Activated naive CD8-positive, alpha-beta T cell treated with anti-CD3 and anti-CD28 coated beads, Interleukin-2, amount 10 ng/mL, durations not matched to agents 7 days and 5 days (primary cell): Measurements from ENCODE around the gene SYCP2L. TPM values are rescaled to one million over a fixed set of nuclear protein-coding genes. Genes with fewer than 3 reads are reported as not detected.

ENCODE experiments used
- ATAC-seq: fragments of 150-1000 bp; cut with Tn5 transposase; one replicate; pipeline ENCODE4 v1.10.0; 2021; ENCODE audit warnings: low read depth, moderate library complexity
- POLR2A ChIA-PET: fragments of 350-600 bp; sonication (Branson Sonifier 250); formaldehyde crosslinking; loops from one replicate; lab custom pipeline; 2021; ENCODE audit warnings: antibody characterized with exemption; lab: Charles Lee
- DNase-seq: peaks from one replicate; pipeline ENCODE4 v3.0.0; 2021
- H3K27ac Mint-ChIP-seq: one replicate; pipeline ENCODE4 v1.8.0; 2022; ENCODE audit warnings: mild to moderate bottlenecking, mixed read lengths
- H3K27me3 Mint-ChIP-seq: one replicate; pipeline ENCODE4 v1.8.0; 2022; ENCODE audit warnings: mild to moderate bottlenecking, moderate library complexity, mixed read lengths
- H3K36me3 Mint-ChIP-seq: one replicate; pipeline ENCODE4 v1.8.0; 2021; ENCODE audit warnings: mild to moderate bottlenecking, mixed read lengths
- H3K4me1 Mint-ChIP-seq: one replicate; pipeline ENCODE4 v1.8.0; 2021; ENCODE audit warnings: mixed read lengths
- H3K4me3 Mint-ChIP-seq: one replicate; pipeline ENCODE4 v1.8.0; 2022; ENCODE audit warnings: mild to moderate bottlenecking, moderate library complexity, mixed read lengths
- H3K9me3 Mint-ChIP-seq: one replicate; pipeline ENCODE4 v1.8.0; 2021; ENCODE audit warnings: mixed read lengths
- total RNA-seq, 2 experiments: library from RNA; stranded (reverse); gene quantifications; one replicate each; pipeline ENCODE4 v1.2.3, GENCODE V29; 2021

Gene SYCP2L
- total RNA-seq, 2 experiments from 2014 or later: 0.31 TPM; not detected in 1

- no peaks in the 10 kb centered on the region for H3K4me1 Mint-ChIP-seq
- no peak overlapping the region for H3K27ac Mint-ChIP-seq
- ATAC-seq (no peak), DNase-seq (no peak)
- POLR2A ChIA-PET: no interaction called here
- peaks cover 6% of the 10 kb centered on the region for H3K27me3 Mint-ChIP-seq
- no peak overlapping the region for H3K4me3 Mint-ChIP-seq
- no peaks in the 10 kb centered on the region for H3K36me3 Mint-ChIP-seq
- no peaks in the 10 kb centered on the region for H3K9me3 Mint-ChIP-seq
Measured at GRCh38 chr6:11008821-11009220, 122.0 kb downstream of the SYCP2L start.

GRCh38 chr6:11009353-11009752, 122.5 kb downstream of the SYCP2L start:
- DNase-seq (no peak), ATAC-seq (no peak)
- Mint-ChIP-seq H3K9me3 (no peaks in the 10 kb centered on the region), H3K27me3 (peaks cover 6% of the 10 kb centered on the region), H3K36me3 (no peaks in the 10 kb centered on the region), H3K4me3 (no peak overlapping the region), H3K27ac (no peak overlapping the region), H3K4me1 (no peaks in the 10 kb centered on the region)
- POLR2A ChIA-PET: no interaction called here

GRCh38 chr6:11011787-11012234, 125.0 kb downstream of the SYCP2L start:
- Mint-ChIP-seq H3K9me3 (no peaks in the 10 kb centered on the region), H3K27me3 (peaks cover 12% of the 10 kb centered on the region), H3K4me3 (no peak overlapping the region), H3K4me1 (no peaks in the 10 kb centered on the region), H3K27ac (no peak overlapping the region), H3K36me3 (no peaks in the 10 kb centered on the region)
- DNase-seq: no peak
- POLR2A ChIA-PET: no interaction called here
- ATAC-seq: no peak

GRCh38 chr6:11012295-11012754, 125.5 kb downstream of the SYCP2L start:
- Mint-ChIP-seq H3K36me3 (no peaks in the 10 kb centered on the region), H3K27ac (no peak overlapping the region), H3K4me1 (no peaks in the 10 kb centered on the region), H3K4me3 (no peak overlapping the region), H3K27me3 (peaks cover 12% of the 10 kb centered on the region), H3K9me3 (no peaks in the 10 kb centered on the region)
- POLR2A ChIA-PET: no interaction called here
- no peak for DNase-seq
- no peak for ATAC-seq

GRCh38 chr6:11012976-11013720, 126.3 kb downstream of the SYCP2L start:
- H3K27me3 Mint-ChIP-seq: peaks cover 12% of the 10 kb centered on the region
- DNase-seq (no peak), ATAC-seq (no peak)
- H3K9me3 Mint-ChIP-seq: no peaks in the 10 kb centered on the region
- no peak overlapping the region for H3K27ac Mint-ChIP-seq
- H3K4me1 Mint-ChIP-seq: no peaks in the 10 kb centered on the region
- H3K4me3 Mint-ChIP-seq: no peak overlapping the region
- H3K36me3 Mint-ChIP-seq: no peaks in the 10 kb centered on the region
- POLR2A ChIA-PET: no interaction called here

GRCh38 chr6:11013721-11014070, 126.8 kb downstream of the SYCP2L start:
- ATAC-seq (no peak), DNase-seq (no peak)
- Mint-ChIP-seq H3K9me3 (no peaks in the 10 kb centered on the region), H3K4me3 (no peak overlapping the region), H3K4me1 (no peaks in the 10 kb centered on the region), H3K27ac (no peak overlapping the region), H3K36me3 (no peaks in the 10 kb centered on the region), H3K27me3 (peaks cover 12% of the 10 kb centered on the region)
- POLR2A ChIA-PET: no interaction called here

- H3K9me3 Mint-ChIP-seq: no peaks in the 10 kb centered on the region
- POLR2A ChIA-PET: no interaction called here
- H3K4me3 Mint-ChIP-seq: no peak overlapping the region
- peaks cover 12% of the 10 kb centered on the region for H3K27me3 Mint-ChIP-seq
- no peaks in the 10 kb centered on the region for H3K36me3 Mint-ChIP-seq
- ATAC-seq (no peak), DNase-seq (no peak)
- H3K4me1 Mint-ChIP-seq: no peaks in the 10 kb centered on the region
- H3K27ac Mint-ChIP-seq: no peak overlapping the region
Measured at GRCh38 chr6:11015102-11015501, 128.2 kb downstream of the SYCP2L start.

GRCh38 chr6:11016452-11016851, 129.6 kb downstream of the SYCP2L start:
- Mint-ChIP-seq H3K27me3 (peaks cover 17% of the 10 kb centered on the region), H3K27ac (no peak overlapping the region), H3K9me3 (no peaks in the 10 kb centered on the region), H3K4me3 (no peak overlapping the region), H3K4me1 (no peaks in the 10 kb centered on the region), H3K36me3 (no peaks in the 10 kb centered on the region)
- POLR2A ChIA-PET: no interaction called here
- no peak for ATAC-seq
- DNase-seq: no peak

GRCh38 chr6:11017090-11017489, 130.2 kb downstream of the SYCP2L start:
- POLR2A ChIA-PET: no interaction called here
- ATAC-seq: no peak
- no peak overlapping the region for H3K4me3 Mint-ChIP-seq
- no peak for DNase-seq
- peaks cover 18% of the 10 kb centered on the region for H3K27me3 Mint-ChIP-seq
- H3K9me3 Mint-ChIP-seq: no peaks in the 10 kb centered on the region
- H3K36me3 Mint-ChIP-seq: no peaks in the 10 kb centered on the region
- no peak overlapping the region for H3K27ac Mint-ChIP-seq
- H3K4me1 Mint-ChIP-seq: no peaks in the 10 kb centered on the region

- POLR2A ChIA-PET: no interaction called here
- no peaks in the 10 kb centered on the region for H3K36me3 Mint-ChIP-seq
- H3K4me3 Mint-ChIP-seq: no peak overlapping the region
- H3K27ac Mint-ChIP-seq: no peak overlapping the region
- H3K4me1 Mint-ChIP-seq: no peaks in the 10 kb centered on the region
- ATAC-seq: no peak
- H3K9me3 Mint-ChIP-seq: no peaks in the 10 kb centered on the region
- H3K27me3 Mint-ChIP-seq: peaks cover 20% of the 10 kb centered on the region
- DNase-seq: no peak
Measured at GRCh38 chr6:11018225-11018624, 131.4 kb downstream of the SYCP2L start.

- H3K27ac Mint-ChIP-seq: no peak overlapping the region
- POLR2A ChIA-PET: no interaction called here
- H3K4me1 Mint-ChIP-seq: no peaks in the 10 kb centered on the region
- H3K4me3 Mint-ChIP-seq: no peak overlapping the region
- no peaks in the 10 kb centered on the region for H3K36me3 Mint-ChIP-seq
- peaks cover 39% of the 10 kb centered on the region for H3K27me3 Mint-ChIP-seq
- ATAC-seq (no peak), DNase-seq (no peak)
- no peaks in the 10 kb centered on the region for H3K9me3 Mint-ChIP-seq
Measured at GRCh38 chr6:11021003-11021402, 134.2 kb downstream of the SYCP2L start.

GRCh38 chr6:11021714-11022113, 134.9 kb downstream of the SYCP2L start:
- no peaks in the 10 kb centered on the region for H3K9me3 Mint-ChIP-seq
- no peak overlapping the region for H3K27ac Mint-ChIP-seq
- ATAC-seq: no peak
- no peak for DNase-seq
- H3K4me3 Mint-ChIP-seq: no peak overlapping the region
- POLR2A ChIA-PET: no interaction called here
- H3K36me3 Mint-ChIP-seq: no peaks in the 10 kb centered on the region
- peaks cover 40% of the 10 kb centered on the region for H3K27me3 Mint-ChIP-seq
- H3K4me1 Mint-ChIP-seq: no peaks in the 10 kb centered on the region

- POLR2A ChIA-PET: no interaction called here
- Mint-ChIP-seq H3K9me3 (no peaks in the 10 kb centered on the region), H3K27ac (no peak overlapping the region), H3K27me3 (peaks cover 49% of the 10 kb centered on the region), H3K4me1 (no peaks in the 10 kb centered on the region), H3K36me3 (no peaks in the 10 kb centered on the region), H3K4me3 (no peak overlapping the region)
- ATAC-seq (no peak), DNase-seq (no peak)
Measured at GRCh38 chr6:11023032-11023431, 136.2 kb downstream of the SYCP2L start.
